Activated naive CD4-positive, alpha-beta T cell treated with anti-CD3 and anti-CD28 coated beads for 36 hours (primary cell): Measurements from ENCODE around the gene YTHDF1. TPM values are rescaled to one million over a fixed set of nuclear protein-coding genes. Genes with fewer than 3 reads are reported as not detected.
"Not testable (repeated sequence)": the region's sequence is repeated elsewhere in the genome, so short reads cannot be mapped to it uniquely, and the experiment has no call there.

Source experiments
- CTCF ChIA-PET: fragments of 350-600 bp; sonication (Branson Sonifier 250); formaldehyde crosslinking; loops from one replicate; lab custom pipeline; 2021; ENCODE audit warnings: antibody characterized with exemption; lab: Charles Lee
- DNase-seq: peaks from one replicate; pipeline ENCODE4 v3.0.0-alpha.2; 2020
- H3K27ac Mint-ChIP-seq: one replicate; pipeline ENCODE4 v1.8.0; 2021; ENCODE audit warnings: mild to moderate bottlenecking, mixed read lengths
- H3K27me3 Mint-ChIP-seq: one replicate; pipeline ENCODE4 v1.8.0; 2021; ENCODE audit warnings: low read depth, mixed read lengths
- H3K36me3 Mint-ChIP-seq: one replicate; pipeline ENCODE4 v1.8.0; 2021; ENCODE audit warnings: low read depth, mixed read lengths
- H3K4me1 Mint-ChIP-seq: one replicate; pipeline ENCODE4 v1.8.0; 2021; ENCODE audit warnings: low read depth, mixed read lengths
- H3K4me3 Mint-ChIP-seq: one replicate; pipeline ENCODE4 v1.8.0; 2021; ENCODE audit warnings: mild to moderate bottlenecking, moderate library complexity, mixed read lengths
- H3K9me3 Mint-ChIP-seq: one replicate; pipeline ENCODE4 v1.8.0; 2021; ENCODE audit warnings: mixed read lengths
- intact Hi-C: fragments of 100-400 bp; cut with micrococcal nuclease; formaldehyde crosslinking; loops from one replicate; pipeline ENCODE4 v1.15.1; 2023
- total RNA-seq, 2 experiments: library from RNA; stranded (reverse); gene quantifications; one replicate each; pipeline ENCODE4 v1.2.3, GENCODE V29; 2021

Gene YTHDF1
- total RNA-seq, 2 experiments from 2014 or later = 27.6 to 27.8 TPM

- intact Hi-C loops = no loop called here
- CTCF ChIA-PET = interaction anchor here (1.4 kb wide), 1 partner anchor 33 kb away, joined by 8 read pairs; no protein-coding TSS in a partner anchor
- Mint-ChIP-seq H3K27ac (no peak overlapping the region), H3K27me3 (peaks cover 34% of the 10 kb centered on the region), H3K4me1 (peaks cover 2% of the 10 kb centered on the region), H3K4me3 (no peak overlapping the region), H3K9me3 (no peaks in the 10 kb centered on the region), H3K36me3 (no peaks in the 10 kb centered on the region)
- DNase-seq = no peak
These were observed 40.2 kb upstream of the YTHDF1 start for GRCh38 chr20:63255931-63256704.

- Mint-ChIP-seq H3K27me3 (peaks cover 36% of the 10 kb centered on the region), H3K4me3 (no peak overlapping the region), H3K36me3 (no peaks in the 10 kb centered on the region), H3K27ac (no peak overlapping the region), H3K9me3 (no peaks in the 10 kb centered on the region), H3K4me1 (peaks cover 2% of the 10 kb centered on the region)
- CTCF ChIA-PET = interaction anchor here (1.4 kb wide), 1 partner anchor 31 kb away, joined by 8 read pairs; no protein-coding TSS in a partner anchor
- intact Hi-C loops = no loop called here
- no peak for DNase-seq
These were observed 38.9 kb upstream of the YTHDF1 start for GRCh38 chr20:63254606-63255384.

DNA sequence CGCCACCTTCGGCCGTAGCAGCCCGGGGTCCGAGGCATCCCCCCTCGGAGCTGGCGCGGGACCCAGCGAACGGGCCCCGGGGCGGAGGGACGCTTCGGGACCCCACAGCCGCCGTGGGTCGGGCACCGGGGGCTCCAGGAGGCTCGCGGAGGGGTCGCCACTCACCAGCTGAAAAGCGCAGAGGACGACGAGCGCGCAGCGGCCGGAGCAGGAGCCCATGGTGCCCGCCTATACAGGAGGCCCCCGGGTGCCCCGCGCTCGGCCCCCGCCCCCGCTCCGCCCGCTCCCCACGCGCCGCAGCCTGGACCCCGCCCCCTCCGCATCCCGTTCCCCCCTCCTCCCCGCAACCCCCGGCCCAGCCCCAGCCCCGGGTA lies 38.3 kb upstream of the YTHDF1 start, which contains the start of gene NKAIN4:
Gene NKAIN4 (minus strand): TSS at position 232 of the 374 bp plus-strand sequence. CDS start 13 bp downstream, at position 219.
- Mint-ChIP-seq H3K27me3 (peaks cover 36% of the 10 kb centered on the region), H3K9me3 (no peaks in the 10 kb centered on the region), H3K4me3 (no peak within 1 kb of the TSS), H3K36me3 (no peaks in the 10 kb centered on the region), H3K27ac (no peak within 1 kb of the TSS), H3K4me1 (peaks cover 2% of the 10 kb centered on the region)
- intact Hi-C loops = no loop called here
- DNase-seq = no peak
- CTCF ChIA-PET = interaction anchor here (1.4 kb wide), 1 partner anchor 31 kb away, joined by 8 read pairs; no protein-coding TSS in a partner anchor

GRCh38 chr20:63253438-63254231 lies 37.7 kb upstream of the YTHDF1 start:
- H3K27me3 Mint-ChIP-seq = peaks cover 41% of the 10 kb centered on the region
- CTCF ChIA-PET = interaction anchor here (2.3 kb wide), 1 partner anchor 30 kb away, joined by 13 read pairs; no protein-coding TSS in a partner anchor
- H3K36me3 Mint-ChIP-seq = no peaks in the 10 kb centered on the region
- H3K4me1 Mint-ChIP-seq = peaks cover 2% of the 10 kb centered on the region
- H3K9me3 Mint-ChIP-seq = no peaks in the 10 kb centered on the region
- intact Hi-C loops = no loop called here
- H3K27ac Mint-ChIP-seq = no peak overlapping the region
- no peak overlapping the region for H3K4me3 Mint-ChIP-seq
- no peak for DNase-seq

DNA sequence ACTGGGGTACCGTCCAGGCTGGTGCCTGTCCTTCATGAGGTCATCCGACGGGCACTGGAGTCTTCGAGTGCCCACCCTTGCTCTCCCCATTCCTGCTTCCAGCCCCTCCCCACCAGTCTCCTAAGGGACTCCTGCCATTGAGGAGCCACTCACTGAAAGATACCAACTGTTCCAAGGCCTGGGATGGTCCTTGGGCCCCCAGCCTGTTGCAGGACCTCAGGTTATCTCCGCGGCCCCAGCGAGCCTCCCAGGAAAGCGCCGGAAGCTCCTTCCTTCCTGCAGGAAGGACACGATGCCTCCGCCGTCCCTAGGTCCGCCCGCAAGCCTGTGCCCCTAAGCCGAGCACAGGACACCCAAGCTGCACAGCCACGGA lies 37.1 kb upstream of the YTHDF1 start:
- no peak overlapping the region for H3K4me3 Mint-ChIP-seq
- H3K4me1 Mint-ChIP-seq = peaks cover 2% of the 10 kb centered on the region
- H3K27me3 Mint-ChIP-seq = peaks cover 43% of the 10 kb centered on the region
- no peaks in the 10 kb centered on the region for H3K36me3 Mint-ChIP-seq
- CTCF ChIA-PET = interaction anchor here (2.3 kb wide), 1 partner anchor 30 kb away, joined by 13 read pairs; no protein-coding TSS in a partner anchor
- intact Hi-C loops = no loop called here
- no peak overlapping the region for H3K27ac Mint-ChIP-seq
- DNase-seq = no peak
- H3K9me3 Mint-ChIP-seq = no peaks in the 10 kb centered on the region

GRCh38 chr20:63252284-63252711 lies 36.4 kb upstream of the YTHDF1 start:
- CTCF ChIA-PET = interaction anchor here (0.9 to 2.3 kb wide), 2 partner anchors 18 to 29 kb away, joined by 3 to 13 read pairs; no protein-coding TSS in a partner anchor

DNA sequence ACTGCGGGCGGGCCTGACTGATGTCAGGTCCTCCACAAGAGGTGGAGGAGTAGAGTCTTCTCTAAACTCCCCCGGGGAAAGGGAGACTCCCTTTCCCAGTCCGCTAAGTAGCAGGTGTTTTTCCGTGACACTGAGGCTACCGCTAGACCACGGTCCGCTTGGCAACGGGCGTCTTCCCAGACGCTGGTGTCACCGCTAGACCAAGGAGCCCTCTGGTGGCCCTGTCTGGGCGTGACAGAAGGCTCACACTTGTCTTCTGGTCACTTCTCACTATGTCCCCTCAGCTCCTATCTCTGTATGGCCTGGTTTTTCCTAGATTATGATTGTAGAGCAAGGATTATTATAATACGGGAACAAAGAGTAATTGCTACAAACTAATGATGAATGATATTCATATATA lies 35.4 kb upstream of the YTHDF1 start:
- H3K4me1 Mint-ChIP-seq, H3K4me3 Mint-ChIP-seq, H3K9me3 Mint-ChIP-seq, H3K27ac Mint-ChIP-seq, H3K36me3 Mint-ChIP-seq: not testable (repeated sequence)
- intact Hi-C loops = loop anchor here (1.0 kb wide), 1 partner anchor 28 kb away; no protein-coding TSS in a partner anchor
- CTCF ChIA-PET = interaction anchor here (0.7 kb wide), 1 partner anchor 21 kb away, joined by 3 read pairs; the partner anchor contains the start of gene ARFGAP1
- H3K27me3 Mint-ChIP-seq = peaks cover 35% of the 10 kb centered on the region
- DNase-seq = peak; percentile 35

More at GRCh38 chr20:63252284-63252711, 36.4 kb upstream of the YTHDF1 start:
- H3K36me3 Mint-ChIP-seq = no peaks in the 10 kb centered on the region
- no peak overlapping the region for H3K27ac Mint-ChIP-seq
- DNase-seq = no peak
- H3K4me3 Mint-ChIP-seq = no peak overlapping the region
- H3K27me3 Mint-ChIP-seq = peaks cover 42% of the 10 kb centered on the region
- peaks cover 2% of the 10 kb centered on the region for H3K4me1 Mint-ChIP-seq
- H3K9me3 Mint-ChIP-seq = no peaks in the 10 kb centered on the region
- intact Hi-C loops = no loop called here

DNA sequence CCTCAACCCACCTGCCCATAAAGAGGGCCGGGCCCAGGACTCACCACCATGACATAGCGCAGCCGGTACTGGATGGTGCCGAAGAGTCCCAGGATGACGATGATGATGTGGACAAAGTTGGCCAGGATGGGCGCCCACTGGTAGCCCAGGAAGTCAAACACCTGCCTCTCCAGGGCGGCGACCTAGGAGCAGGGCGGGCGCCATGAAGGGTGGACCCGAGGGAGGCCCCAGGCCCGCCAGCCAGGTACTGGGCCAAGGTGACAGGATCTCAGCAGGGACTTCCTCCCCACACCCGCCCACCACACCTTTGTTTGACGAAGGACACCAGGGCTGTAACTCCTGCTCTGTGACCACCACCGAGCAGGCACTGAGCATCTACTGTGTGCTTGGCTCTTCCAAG lies 34.0 kb upstream of the YTHDF1 start:
- Mint-ChIP-seq H3K36me3 (no peaks in the 10 kb centered on the region), H3K9me3 (no peaks in the 10 kb centered on the region), H3K4me1 (peaks cover 2% of the 10 kb centered on the region), H3K4me3 (no peak overlapping the region), H3K27ac (no peak overlapping the region), H3K27me3 (peaks cover 22% of the 10 kb centered on the region)
- CTCF ChIA-PET = interaction anchor here (0.6 to 1.5 kb wide), 2 partner anchors 8 to 27 kb away, joined by 3 to 6 read pairs; no protein-coding TSS in a partner anchor
- no peak for DNase-seq
- intact Hi-C loops = no loop called here

- Mint-ChIP-seq H3K4me1 (peaks cover 2% of the 10 kb centered on the region), H3K27me3 (peaks cover 20% of the 10 kb centered on the region), H3K9me3 (no peaks in the 10 kb centered on the region), H3K27ac (no peak overlapping the region), H3K4me3 (no peak overlapping the region), H3K36me3 (no peaks in the 10 kb centered on the region)
- intact Hi-C loops = no loop called here
- no peak for DNase-seq
- CTCF ChIA-PET = interaction anchor here (1.0 to 1.5 kb wide), 2 partner anchors 26 to 214 kb away, joined by 3 to 6 read pairs; no protein-coding TSS in a partner anchor
These were observed 33.1 kb upstream of the YTHDF1 start for GRCh38 chr20:63248835-63249591.

DNA sequence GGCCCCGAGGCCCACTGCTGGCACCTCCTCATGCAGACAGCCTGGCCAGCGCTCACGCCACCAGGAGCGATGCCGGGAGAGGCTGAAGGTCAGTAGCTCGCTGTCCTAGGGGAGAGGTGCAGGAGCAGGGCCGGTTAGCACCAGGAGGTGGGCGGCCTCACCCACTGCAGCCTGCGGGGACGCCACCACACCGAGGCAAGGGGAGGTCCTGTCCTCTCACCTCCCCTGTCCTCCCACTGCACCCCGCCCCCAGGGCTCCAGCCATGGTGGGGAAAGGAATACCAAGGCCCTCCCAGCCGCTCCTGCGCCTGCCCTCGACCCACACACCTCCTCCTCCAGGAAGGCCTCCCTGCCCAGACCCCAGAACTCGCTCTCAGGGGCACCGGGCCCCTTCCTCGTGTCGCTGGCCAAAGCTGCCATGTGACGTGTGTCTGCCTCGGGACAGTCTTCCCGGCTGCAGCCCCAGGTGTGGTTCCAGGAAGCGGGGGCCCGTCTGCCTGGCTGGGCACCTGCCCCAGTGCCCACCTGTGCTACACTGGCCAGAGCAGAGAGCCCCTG lies 31.8 kb upstream of the YTHDF1 start:
- no peak overlapping the region for H3K4me3 Mint-ChIP-seq
- CTCF ChIA-PET = interaction anchor here (1.0 kb wide), 1 partner anchor 212 kb away, joined by 3 read pairs; no protein-coding TSS in a partner anchor

More for the DNA sequence above, 31.8 kb upstream of the YTHDF1 start:
- no peaks in the 10 kb centered on the region for H3K9me3 Mint-ChIP-seq
- no peak overlapping the region for H3K27ac Mint-ChIP-seq
- H3K27me3 Mint-ChIP-seq = peaks cover 15% of the 10 kb centered on the region
- no peak for DNase-seq
- H3K36me3 Mint-ChIP-seq = no peaks in the 10 kb centered on the region
- intact Hi-C loops = no loop called here
- H3K4me1 Mint-ChIP-seq = no peaks in the 10 kb centered on the region
